HG03558 (cell line): Measurements from ENCODE around the gene SPRN.
"Not testable (repeated sequence)": the region's sequence is repeated elsewhere in the genome, so short reads cannot be mapped to it uniquely, and the experiment has no call there.

Source experiments
- ATAC-seq: cut with Tn5 transposase; IDR thresholded peaks from one replicate; pipeline ENCODE4 v1.9.1; 2021; ENCODE audit warnings: moderate number of reproducible peaks; ENCODE audit not compliant: unreplicated experiment; ENCODE audit errors: extremely low read depth

Gene SPRN

GRCh38 chr10:133441356-133441755 lies 16.9 kb upstream of the SPRN start:
- not testable (repeated sequence) for ATAC-seq

- no peak for ATAC-seq
Measured at GRCh38 chr10:133440633-133441285, 16.3 kb upstream of the SPRN start.

- ATAC-seq = no peak
Measured at GRCh38 chr10:133439517-133440461, 15.4 kb upstream of the SPRN start.

- no peak for ATAC-seq
Measured at GRCh38 chr10:133438711-133439273, 14.4 kb upstream of the SPRN start.

GRCh38 chr10:133432789-133433188 lies 8.4 kb upstream of the SPRN start:
- not testable (repeated sequence) for ATAC-seq

- ATAC-seq = not testable (repeated sequence)
Measured at GRCh38 chr10:133431888-133432613, 7.6 kb upstream of the SPRN start.

GRCh38 chr10:133429571-133429970 lies 5.1 kb upstream of the SPRN start:
- ATAC-seq = not testable (repeated sequence)

- not testable (repeated sequence) for ATAC-seq
Measured at GRCh38 chr10:133424102-133424501, 323 bp downstream of the SPRN start.

GRCh38 chr10:133422807-133423771 lies 1.3 kb downstream of the SPRN start:
- ATAC-seq = no peak

GRCh38 chr10:133422223-133422806 lies 2.1 kb downstream of the SPRN start:
- no peak for ATAC-seq

- no peak for ATAC-seq
Measured at GRCh38 chr10:133421336-133422222, 2.8 kb downstream of the SPRN start.

- no peak for ATAC-seq
Measured at GRCh38 chr10:133420579-133420978, 3.8 kb downstream of the SPRN start.

- ATAC-seq = no peak
Measured at GRCh38 chr10:133420028-133420427, 4.4 kb downstream of the SPRN start.

GRCh38 chr10:133419211-133419950 lies 5.0 kb downstream of the SPRN start:
- no peak for ATAC-seq

- ATAC-seq = no peak
Measured at GRCh38 chr10:133418289-133418993, 6.0 kb downstream of the SPRN start.

- ATAC-seq = no peak
Measured at GRCh38 chr10:133415752-133416151, 8.7 kb downstream of the SPRN start.

GRCh38 chr10:133414401-133414800 lies 10.0 kb downstream of the SPRN start:
- not testable (repeated sequence) for ATAC-seq
